ENCODE data around the gene HNRNPA2B1.
A peak's percentile ranks its signal among the peaks of the same experiment; 100 is the strongest.

Gene HNRNPA2B1
- 575 to 2,262 (median 957) reads per million in 3 experiments for total RNA-seq

- DNase-seq, result peak; percentile 99
These were observed at the start of gene HNRNPA2B1 for GRCh38 chr7:26200444-26201246. Gene HNRNPA2B1 (minus strand): TSS chr7:26200746. CDS start chr7:26200577, 169 bp downstream.

GRCh38 chr7:26250239-26250638 lies 49.7 kb upstream of the HNRNPA2B1 start:
- DNase-seq, result no peak

GRCh38 chr7:26245150-26245549 lies 44.6 kb upstream of the HNRNPA2B1 start:
- DNase-seq, result no peak

GRCh38 chr7:26238032-26238431 lies 37.5 kb upstream of the HNRNPA2B1 start:
- no peak for DNase-seq

GRCh38 chr7:26237035-26237807 lies 36.7 kb upstream of the HNRNPA2B1 start:
- no peak for DNase-seq

GRCh38 chr7:26233902-26234511 lies 33.5 kb upstream of the HNRNPA2B1 start:
- DNase-seq, result no peak

GRCh38 chr7:26227987-26228386 lies 27.4 kb upstream of the HNRNPA2B1 start:
- DNase-seq, result no peak

- no peak for DNase-seq
These were observed 23.8 kb upstream of the HNRNPA2B1 start for GRCh38 chr7:26224359-26224758.

GRCh38 chr7:26216049-26216448 lies 15.5 kb upstream of the HNRNPA2B1 start:
- DNase-seq, result no peak

- no peak for DNase-seq
These were observed 13.4 kb upstream of the HNRNPA2B1 start for GRCh38 chr7:26213807-26214515.

GRCh38 chr7:26212921-26213718 lies 12.6 kb upstream of the HNRNPA2B1 start:
- no peak for DNase-seq

GRCh38 chr7:26208040-26208439 lies 7.5 kb upstream of the HNRNPA2B1 start:
- DNase-seq, result no peak

GRCh38 chr7:26203016-26203415 lies 2.5 kb upstream of the HNRNPA2B1 start:
- DNase-seq, result no peak

GRCh38 chr7:26202019-26202990 lies 1.8 kb upstream of the HNRNPA2B1 start:
- no peak for DNase-seq

- peak; percentile 86 for DNase-seq
These were observed 887 bp upstream of the HNRNPA2B1 start, which contains the start of gene CBX3 for GRCh38 chr7:26201247-26202018. Gene CBX3 (plus strand): TSS chr7:26201745. CDS start chr7:26202999, 1,254 bp downstream.

- DNase-seq, result peak; percentile 79
These were observed 505 bp downstream of the HNRNPA2B1 start for GRCh38 chr7:26200038-26200443.

GRCh38 chr7:26199301-26200037 lies 1.1 kb downstream of the HNRNPA2B1 start:
- DNase-seq, result no peak

GRCh38 chr7:26198781-26199169 lies 1.8 kb downstream of the HNRNPA2B1 start:
- DNase-seq, result no peak
